Stimulated activated naive CD8-positive, alpha-beta T cell treated with anti-CD3 and anti-CD28 coated beads, Interleukin-15, Interleukin-2, amounts not matched to agents 100 ng/mL and 50 ng/mL, for 24 hours (primary cell): ENCODE results near the gene MED16.
"Not testable (repeated sequence)": the region's sequence is repeated elsewhere in the genome, so short reads cannot be mapped to it uniquely, and the experiment has no call there.

Experiments
- H3K27ac Mint-ChIP-seq: one replicate; pipeline ENCODE4 v1.8.0; 2021; ENCODE audit warnings: mild to moderate bottlenecking, mixed read lengths
- H3K27me3 Mint-ChIP-seq: one replicate; pipeline ENCODE4 v1.8.0; 2021; ENCODE audit warnings: mixed read lengths
- H3K36me3 Mint-ChIP-seq: one replicate; pipeline ENCODE4 v1.8.0; 2021; ENCODE audit warnings: low read depth, mixed read lengths
- H3K4me1 Mint-ChIP-seq: one replicate; pipeline ENCODE4 v1.8.0; 2021; ENCODE audit warnings: low read depth, mixed read lengths
- H3K4me3 Mint-ChIP-seq: one replicate; pipeline ENCODE4 v1.8.0; 2021; ENCODE audit warnings: mild to moderate bottlenecking, mixed read lengths
- H3K9me3 Mint-ChIP-seq: one replicate; pipeline ENCODE4 v1.8.0; 2021; ENCODE audit warnings: mixed read lengths

The MED16 gene

DNA sequence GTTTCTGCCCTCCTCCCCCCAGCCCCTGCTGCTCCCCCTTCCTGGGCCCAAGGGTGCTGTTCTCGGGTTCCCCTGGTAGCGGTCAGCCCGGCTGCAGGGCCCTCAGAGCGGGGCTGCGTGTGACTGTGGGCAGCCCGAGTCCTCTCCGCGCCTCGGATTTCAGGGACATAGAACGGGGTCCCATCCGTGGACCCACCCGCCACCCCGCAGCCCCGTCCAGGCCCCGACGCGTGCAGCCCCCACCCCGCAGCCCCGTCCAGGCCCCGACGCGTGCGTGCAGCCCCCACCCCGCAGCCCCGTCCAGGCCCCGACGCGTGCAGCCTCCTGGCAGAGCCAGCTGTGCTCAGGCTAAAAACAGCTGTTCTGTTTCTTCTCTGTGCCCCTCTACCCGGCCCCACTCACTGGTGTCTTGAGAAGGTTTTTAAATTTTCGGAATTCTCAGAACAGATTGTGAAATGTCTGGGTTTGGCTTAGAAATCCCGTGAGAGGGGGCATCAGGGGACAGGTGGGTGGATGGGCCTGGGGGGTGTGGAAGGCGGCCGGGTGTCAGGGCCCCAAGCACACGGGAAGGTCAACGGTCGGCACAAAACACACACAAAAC is 57.7 kb downstream of the MED16 start:
- Mint-ChIP-seq H3K27me3 (peaks cover 6% of the 10 kb centered on the region), H3K27ac (no peak overlapping the region), H3K4me3 (no peak overlapping the region), H3K4me1 (no peaks in the 10 kb centered on the region), H3K36me3 (no peaks in the 10 kb centered on the region), H3K9me3 (no peaks in the 10 kb centered on the region)

DNA sequence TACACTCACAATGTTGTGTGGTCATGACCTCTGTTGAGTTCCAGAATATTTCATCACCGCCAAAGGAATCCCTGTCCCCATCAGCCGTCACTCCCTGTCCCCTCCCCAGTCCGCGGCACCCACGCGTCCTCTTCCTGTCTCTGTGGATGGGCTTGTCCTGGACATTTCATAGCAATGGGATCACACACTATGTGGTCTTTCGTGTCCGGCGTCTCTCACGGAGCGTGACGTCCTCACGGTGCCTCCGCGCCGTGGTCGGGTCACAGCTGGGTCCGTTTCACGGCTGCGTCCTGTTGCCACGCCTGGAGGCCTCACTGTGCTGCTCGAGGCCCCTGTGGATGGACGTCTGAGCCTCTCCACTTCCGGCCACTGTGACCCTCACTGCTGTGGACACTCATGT is 58.8 kb downstream of the MED16 start:
- Mint-ChIP-seq H3K36me3 (no peaks in the 10 kb centered on the region), H3K4me1 (no peaks in the 10 kb centered on the region), H3K27ac (no peak overlapping the region), H3K27me3 (peaks cover 6% of the 10 kb centered on the region), H3K4me3 (no peak overlapping the region), H3K9me3 (no peaks in the 10 kb centered on the region)

DNA sequence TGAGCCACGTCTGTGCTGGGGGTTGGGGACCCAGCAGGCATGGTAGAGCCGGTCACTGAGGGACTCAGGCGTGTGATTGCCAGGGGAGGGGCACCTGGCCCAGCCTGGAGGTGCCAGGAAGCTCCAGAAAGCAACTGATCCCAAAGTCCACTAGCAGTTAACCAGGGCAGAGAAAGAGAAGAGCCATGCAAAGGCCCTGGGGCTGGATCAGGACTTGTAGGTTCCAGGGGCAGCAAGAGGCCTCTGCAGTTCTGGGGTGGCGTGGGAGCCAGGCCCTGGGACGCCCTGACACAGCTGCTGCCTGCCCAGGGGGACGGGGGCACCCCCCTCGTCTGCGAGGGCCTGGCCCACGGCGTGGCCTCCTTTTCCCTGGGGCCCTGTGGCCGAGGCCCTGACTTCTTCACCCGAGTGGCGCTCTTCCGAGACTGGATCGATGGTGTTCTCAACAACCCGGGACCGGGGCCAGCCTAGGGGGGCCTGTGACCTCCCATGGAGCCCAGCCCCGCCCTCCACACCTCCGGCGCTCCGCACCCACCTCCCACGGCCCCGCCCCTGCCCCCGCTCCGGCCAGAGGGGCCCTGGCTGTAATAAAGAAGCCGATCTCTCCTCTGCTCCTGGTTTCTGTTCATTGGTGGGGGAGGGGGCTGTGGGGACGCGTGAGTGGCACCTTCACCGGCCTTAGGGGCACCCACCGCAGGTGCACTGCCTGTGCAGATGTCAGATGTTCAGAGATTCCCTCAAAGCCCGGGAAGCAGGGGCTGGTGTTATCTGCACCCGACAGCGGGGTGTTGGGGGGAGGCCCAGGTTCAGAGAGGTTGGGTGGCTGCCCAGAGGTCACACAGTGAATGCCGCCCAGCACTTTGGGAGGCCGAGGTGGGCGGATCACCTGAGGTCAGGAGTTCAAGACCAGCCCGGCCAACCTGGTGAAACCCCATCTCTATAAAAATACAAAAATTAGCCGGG is 61.3 kb downstream of the MED16 start:
- H3K27me3 Mint-ChIP-seq = peaks cover 6% of the 10 kb centered on the region
- no peaks in the 10 kb centered on the region for H3K4me1 Mint-ChIP-seq
- H3K27ac Mint-ChIP-seq = no peak overlapping the region
- H3K4me3 Mint-ChIP-seq = no peak overlapping the region
- no peaks in the 10 kb centered on the region for H3K9me3 Mint-ChIP-seq
- no peaks in the 10 kb centered on the region for H3K36me3 Mint-ChIP-seq

DNA sequence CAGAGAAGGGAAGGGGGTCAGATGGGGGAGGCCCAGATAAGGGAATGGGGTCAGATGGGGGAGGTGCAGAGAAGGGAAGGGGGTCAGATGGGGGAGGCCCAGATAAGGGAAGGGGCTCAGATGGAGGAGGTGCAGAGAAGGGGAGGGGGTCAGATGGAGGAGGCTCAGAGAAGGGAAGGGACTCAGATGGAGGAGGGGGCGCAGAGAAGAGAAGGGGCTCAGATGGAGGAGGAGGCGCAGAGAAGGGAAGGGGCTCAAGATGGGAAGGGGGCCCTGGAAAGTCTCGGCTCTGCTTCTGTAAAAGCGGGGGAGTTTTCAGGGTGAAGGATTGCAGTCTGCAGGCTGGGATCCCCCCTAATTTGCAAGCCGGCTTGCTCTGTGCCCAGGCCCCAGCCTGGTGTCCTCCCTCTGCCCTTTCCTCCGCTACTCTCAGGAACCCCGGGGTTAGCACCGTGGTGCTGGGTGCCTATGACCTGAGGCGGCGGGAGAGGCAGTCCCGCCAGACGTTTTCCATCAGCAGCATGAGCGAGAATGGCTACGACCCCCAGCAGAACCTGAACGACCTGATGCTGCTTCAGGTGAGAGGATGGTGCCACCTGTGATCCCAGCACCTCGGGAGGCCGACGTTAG is 63.7 kb downstream of the MED16 start:
- Mint-ChIP-seq H3K4me3 (no peak overlapping the region), H3K9me3 (no peaks in the 10 kb centered on the region), H3K27me3 (no peaks in the 10 kb centered on the region), H3K4me1 (no peaks in the 10 kb centered on the region), H3K36me3 (no peaks in the 10 kb centered on the region), H3K27ac (no peak overlapping the region)

GRCh38 chr19:827710-828321 is 65.2 kb downstream of the MED16 start, which contains the start of gene AZU1:
AZU1 (plus strand) TSS chr19:827837; CDS start chr19:827847, 10 bp downstream.
- H3K4me1 Mint-ChIP-seq = no peaks in the 10 kb centered on the region
- H3K27ac Mint-ChIP-seq = no peak within 1 kb of the TSS
- no peaks in the 10 kb centered on the region for H3K36me3 Mint-ChIP-seq
- no peaks in the 10 kb centered on the region for H3K9me3 Mint-ChIP-seq
- no peak within 1 kb of the TSS for H3K4me3 Mint-ChIP-seq
- peaks cover 2% of the 10 kb centered on the region for H3K27me3 Mint-ChIP-seq

DNA sequence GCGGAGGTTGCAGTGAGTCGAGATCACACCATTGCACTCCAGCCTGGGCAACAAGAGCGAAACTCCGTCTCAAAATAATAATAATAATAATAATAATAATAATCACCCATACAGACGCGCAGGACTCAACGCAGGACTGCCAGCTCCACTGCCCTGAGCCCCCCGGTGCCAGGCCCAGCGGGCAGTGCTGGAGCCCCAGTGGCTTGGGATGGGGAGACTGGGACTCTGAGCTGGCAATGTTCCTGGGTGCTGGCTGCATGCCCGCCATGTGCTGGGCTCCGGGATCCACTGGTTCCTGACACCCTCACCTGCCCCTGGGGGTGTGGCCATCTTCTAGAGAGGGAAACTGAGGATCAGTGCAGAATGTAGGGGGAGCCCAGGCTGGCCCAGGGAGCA is 65.7 kb downstream of the MED16 start:
- H3K4me1 Mint-ChIP-seq = no peaks in the 10 kb centered on the region
- peaks cover 5% of the 10 kb centered on the region for H3K27me3 Mint-ChIP-seq
- no peak overlapping the region for H3K27ac Mint-ChIP-seq
- H3K36me3 Mint-ChIP-seq = no peaks in the 10 kb centered on the region
- H3K9me3 Mint-ChIP-seq = no peaks in the 10 kb centered on the region
- H3K4me3 Mint-ChIP-seq = no peak overlapping the region

- no peaks in the 10 kb centered on the region for H3K9me3 Mint-ChIP-seq
- no peaks in the 10 kb centered on the region for H3K4me1 Mint-ChIP-seq
- H3K27ac Mint-ChIP-seq = no peak overlapping the region
- H3K27me3 Mint-ChIP-seq = peaks cover 5% of the 10 kb centered on the region
- H3K4me3 Mint-ChIP-seq = no peak overlapping the region
- no peaks in the 10 kb centered on the region for H3K36me3 Mint-ChIP-seq
Measured at GRCh38 chr19:825897-826644, 66.9 kb downstream of the MED16 start.

DNA sequence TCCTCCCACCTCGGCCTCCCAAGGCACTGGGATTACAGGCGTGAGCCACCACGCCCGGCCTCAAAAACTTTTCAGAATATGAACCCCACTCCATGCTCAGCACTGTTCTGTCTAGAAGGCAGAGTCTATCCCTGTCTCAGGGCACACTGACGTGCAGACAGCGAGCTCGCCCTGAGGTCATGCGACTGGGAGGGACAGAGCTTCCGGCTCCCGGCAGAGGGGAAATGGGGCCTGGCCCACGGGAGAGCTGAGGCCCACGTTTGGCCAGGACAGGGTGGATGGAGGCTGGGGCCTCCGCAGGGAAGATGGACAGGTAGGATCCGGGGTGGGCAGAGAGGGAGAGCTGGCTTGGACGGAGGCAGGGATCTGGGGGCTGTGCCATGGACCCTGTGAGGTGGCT is 68.1 kb downstream of the MED16 start:
- H3K9me3 Mint-ChIP-seq = no peaks in the 10 kb centered on the region
- peaks cover 5% of the 10 kb centered on the region for H3K27me3 Mint-ChIP-seq
- no peaks in the 10 kb centered on the region for H3K36me3 Mint-ChIP-seq
- H3K4me1 Mint-ChIP-seq = no peaks in the 10 kb centered on the region
- no peak overlapping the region for H3K27ac Mint-ChIP-seq
- no peak overlapping the region for H3K4me3 Mint-ChIP-seq

- Mint-ChIP-seq H3K4me3 (no peak overlapping the region), H3K36me3 (no peaks in the 10 kb centered on the region), H3K27ac (no peak overlapping the region), H3K4me1 (no peaks in the 10 kb centered on the region), H3K9me3 (no peaks in the 10 kb centered on the region), H3K27me3 (peaks cover 5% of the 10 kb centered on the region)
Measured at GRCh38 chr19:823565-824121, 69.3 kb downstream of the MED16 start.

- Mint-ChIP-seq H3K9me3 (no peaks in the 10 kb centered on the region), H3K27ac (no peak within 1 kb of the TSS), H3K4me3 (no peak within 1 kb of the TSS), H3K27me3 (peaks cover 5% of the 10 kb centered on the region), H3K4me1 (no peaks in the 10 kb centered on the region), H3K36me3 (peaks cover 1% of the 10 kb centered on the region)
Measured at GRCh38 chr19:821825-822503, 71.0 kb downstream of the MED16 start, which contains the start of gene PLPPR3. PLPPR3 (minus strand) TSS chr19:821955; CDS start chr19:821559, 396 bp downstream.

DNA sequence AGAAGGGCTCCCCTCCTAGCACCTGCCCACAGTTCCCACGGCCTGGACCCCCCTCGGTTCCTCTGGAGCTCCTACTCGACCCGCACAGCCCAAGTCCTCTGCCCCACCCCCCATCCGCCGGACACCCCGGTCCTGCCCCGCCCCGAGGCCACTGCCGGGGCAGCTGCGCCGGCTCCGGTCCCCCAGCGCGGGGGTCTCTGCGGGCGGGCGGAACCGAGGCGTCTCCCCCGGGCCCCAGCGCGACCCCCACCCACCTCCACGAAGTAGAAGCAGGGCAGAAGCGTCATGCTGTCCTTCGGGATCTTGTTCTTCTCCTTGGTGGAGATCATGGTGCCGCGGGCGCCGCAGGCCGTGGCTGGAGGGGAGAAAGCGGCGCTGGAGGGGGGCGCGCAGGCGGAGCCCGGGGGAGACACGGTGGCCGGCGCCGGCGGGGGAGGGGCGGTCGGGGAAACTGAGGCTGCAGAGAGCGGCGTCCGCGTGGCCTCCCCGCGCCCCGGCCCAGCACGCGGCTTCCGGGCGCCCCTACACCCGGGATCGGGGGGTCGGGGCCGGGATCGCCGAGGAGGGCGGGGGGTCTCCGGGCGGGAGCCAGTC is 71.7 kb downstream of the MED16 start:
- peaks cover 3% of the 10 kb centered on the region for H3K9me3 Mint-ChIP-seq
- peaks cover 5% of the 10 kb centered on the region for H3K27me3 Mint-ChIP-seq

GRCh38 chr19:820212-820611 is 72.8 kb downstream of the MED16 start:
- not testable (repeated sequence) for H3K27ac Mint-ChIP-seq, H3K4me3 Mint-ChIP-seq, H3K4me1 Mint-ChIP-seq, H3K27me3 Mint-ChIP-seq, H3K9me3 Mint-ChIP-seq
- H3K36me3 Mint-ChIP-seq = peaks cover 16% of the 10 kb centered on the region

More for the DNA sequence above, 71.7 kb downstream of the MED16 start:
- Mint-ChIP-seq H3K36me3 (peaks cover 8% of the 10 kb centered on the region), H3K4me1 (no peaks in the 10 kb centered on the region), H3K4me3 (no peak overlapping the region), H3K27ac (no peak overlapping the region)
